GM18517 (cell line): ENCODE measurements around the gene GLCE.
"Not testable (repeated sequence)": the region's sequence is repeated elsewhere in the genome, so short reads cannot be mapped to it uniquely, and the experiment has no call there.

Experiments
- ATAC-seq: cut with Tn5 transposase; IDR thresholded peaks from one replicate; pipeline ENCODE4 v1.9.1; 2021; ENCODE audit warnings: mild to moderate bottlenecking, moderate library complexity; ENCODE audit not compliant: unreplicated experiment

GLCE gene

GRCh38 chr15:69135499-69135898 is 24.9 kb upstream of the GLCE start:
- ATAC-seq = no peak

- no peak for ATAC-seq
Measured at GRCh38 chr15:69138963-69139362, 21.5 kb upstream of the GLCE start.

- ATAC-seq = no peak
Measured at GRCh38 chr15:69140306-69140705, 20.1 kb upstream of the GLCE start.

GRCh38 chr15:69141286-69141701 is 19.1 kb upstream of the GLCE start:
- no peak for ATAC-seq

GRCh38 chr15:69141833-69142232 is 18.6 kb upstream of the GLCE start:
- ATAC-seq = no peak

- no peak for ATAC-seq
Measured at GRCh38 chr15:69143756-69144436, 16.5 kb upstream of the GLCE start.

DNA sequence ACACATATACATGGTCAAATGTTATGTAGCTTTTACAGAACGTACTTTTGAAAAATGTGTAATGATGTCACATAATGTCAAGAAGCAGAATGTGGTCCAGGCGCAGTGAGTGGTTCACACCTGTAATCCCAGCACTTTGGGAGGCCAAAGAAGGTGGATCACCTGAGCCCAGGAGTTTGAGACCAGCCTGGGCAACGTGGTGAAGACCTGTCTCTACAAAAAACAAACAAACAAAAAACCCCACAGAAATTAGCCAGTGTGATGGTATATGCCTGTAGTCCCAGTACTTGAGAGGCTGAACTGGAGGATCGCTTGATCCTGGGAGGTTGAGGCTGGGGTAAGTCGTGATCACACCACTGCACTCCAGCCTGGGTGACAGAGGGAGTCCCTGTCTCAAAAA is 15.9 kb upstream of the GLCE start:
- ATAC-seq = no peak

- ATAC-seq = no peak
Measured at GRCh38 chr15:69145149-69145693, 15.2 kb upstream of the GLCE start.

- no peak for ATAC-seq
Measured at GRCh38 chr15:69145694-69146492, 14.5 kb upstream of the GLCE start.

GRCh38 chr15:69146724-69147435 is 13.6 kb upstream of the GLCE start:
- no peak for ATAC-seq

GRCh38 chr15:69148465-69148864 is 12.0 kb upstream of the GLCE start:
- ATAC-seq = no peak

GRCh38 chr15:69149163-69149562 is 11.3 kb upstream of the GLCE start:
- ATAC-seq = no peak

DNA sequence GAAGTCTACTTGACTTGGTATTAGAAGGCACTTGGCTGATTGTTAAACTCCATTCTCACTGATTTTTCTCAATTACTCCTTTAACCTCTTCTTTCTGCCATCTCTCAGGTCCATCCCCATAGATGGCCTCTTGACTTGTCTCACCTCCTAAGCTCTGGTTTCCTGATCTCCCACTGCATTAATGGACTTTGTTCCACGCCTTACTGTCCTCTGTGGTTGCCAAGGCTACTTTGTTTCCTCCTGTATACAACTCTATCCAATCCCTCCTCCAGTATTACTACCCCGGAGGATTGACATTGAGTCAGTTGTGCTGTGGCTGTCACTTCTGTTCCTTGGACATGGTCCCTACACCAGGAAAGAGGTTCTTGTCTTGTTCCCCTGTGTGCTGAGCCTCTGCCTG is 10.6 kb upstream of the GLCE start:
- no peak for ATAC-seq

GRCh38 chr15:69150336-69150735 is 10.1 kb upstream of the GLCE start:
- no peak for ATAC-seq

GRCh38 chr15:69150841-69151240 is 9.6 kb upstream of the GLCE start:
- ATAC-seq = no peak

DNA sequence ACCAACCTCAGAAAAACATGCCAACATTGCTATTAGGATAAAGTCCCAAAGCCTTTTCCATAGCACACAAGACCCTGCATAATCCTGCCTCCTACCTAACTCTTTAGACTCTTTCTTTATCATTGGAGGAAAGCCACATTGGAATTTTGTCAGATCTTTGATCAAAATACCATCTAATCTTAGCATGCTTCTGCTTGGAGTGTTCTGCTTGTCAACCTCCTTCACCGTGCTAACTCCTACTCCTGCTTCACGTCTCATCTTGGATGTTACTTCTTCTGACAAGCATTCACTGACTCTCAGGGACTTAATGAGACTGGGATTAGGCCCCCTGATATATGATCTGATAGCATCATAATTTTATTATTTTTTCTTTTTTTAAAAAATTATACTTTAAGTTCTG is 7.4 kb upstream of the GLCE start:
- no peak for ATAC-seq

DNA sequence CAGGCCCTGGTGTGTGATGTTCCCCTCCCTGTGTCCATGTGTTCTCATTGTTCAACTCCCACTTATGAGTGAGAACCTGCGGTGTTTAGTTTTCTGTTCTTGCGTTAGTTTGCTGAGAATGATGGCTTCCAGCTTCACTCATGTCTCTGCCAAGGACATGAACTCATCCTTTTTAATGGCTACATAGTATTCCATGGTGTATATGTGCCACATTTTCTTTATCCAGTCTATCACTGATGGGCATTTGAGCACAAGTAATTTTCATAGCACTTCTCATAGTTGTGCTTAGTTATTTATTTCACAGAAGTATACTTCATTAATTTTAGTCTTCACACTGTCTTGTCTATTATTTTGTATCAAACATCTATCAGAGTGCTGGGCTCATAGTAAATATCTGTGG is 6.8 kb upstream of the GLCE start:
- ATAC-seq = not testable (repeated sequence)

DNA sequence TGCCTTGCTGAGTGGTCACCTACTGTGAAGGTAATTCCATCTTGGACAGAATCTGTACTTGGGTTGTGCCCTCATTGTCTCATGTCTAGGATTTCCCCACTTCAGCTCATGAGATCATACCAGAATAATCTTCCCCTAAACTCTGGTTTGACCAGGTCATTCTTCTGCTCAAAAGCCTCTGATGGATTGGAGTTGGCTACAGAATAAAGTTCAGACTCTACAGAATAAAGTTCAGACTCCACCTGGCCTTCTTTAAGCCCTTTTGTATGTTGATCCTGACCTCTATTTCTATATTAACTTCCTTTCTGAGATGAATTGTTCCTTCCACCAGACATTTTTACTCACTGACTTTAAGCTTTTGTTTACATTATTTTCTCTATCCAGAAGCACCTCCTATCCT is 6.4 kb upstream of the GLCE start:
- ATAC-seq = no peak

- no peak for ATAC-seq
Measured at GRCh38 chr15:69154684-69155083, 5.8 kb upstream of the GLCE start.

- ATAC-seq = no peak
Measured at GRCh38 chr15:69156736-69157381, 3.6 kb upstream of the GLCE start.

DNA sequence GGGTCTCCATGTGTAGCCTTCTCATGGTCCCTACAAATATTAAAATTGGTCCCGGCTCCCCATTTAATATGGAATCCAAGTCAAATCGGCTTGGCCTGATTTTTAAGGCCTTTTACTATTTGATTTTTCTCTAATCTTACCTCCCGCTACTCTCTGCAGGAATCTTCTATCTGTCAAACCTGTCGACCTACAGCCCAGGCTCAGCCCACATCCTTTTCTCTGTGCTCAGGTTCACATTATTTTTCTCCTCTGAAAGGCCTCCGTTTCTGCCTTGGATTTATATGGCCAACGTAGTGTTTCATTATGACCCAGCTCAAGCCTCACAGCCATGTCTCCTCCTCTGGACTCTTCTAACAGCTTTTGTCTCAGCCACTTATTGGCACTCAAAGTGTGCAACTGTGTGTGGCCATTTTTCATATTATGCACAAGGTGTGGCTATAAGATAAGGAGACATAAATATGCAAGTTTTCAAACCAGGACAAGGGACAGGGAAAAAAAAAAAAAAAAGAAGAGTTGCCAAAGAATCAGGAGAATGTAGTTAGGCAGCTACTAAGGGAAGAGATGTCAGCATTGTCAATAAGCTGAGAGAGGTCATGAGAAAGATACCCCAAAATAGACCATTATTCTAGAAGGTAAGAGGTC is 2.1 kb upstream of the GLCE start:
- no peak for ATAC-seq
